Stomach (tissue), 4 donors: ENCODE data around the gene UBALD1.

ENCODE experiments used
- CTCF ChIP-seq, 7 experiments: fragments of 450-650 bp in 4 of 7; fragments of 200-600 bp in 3 of 7; sonication (generic) in 3 of 7; IDR thresholded peaks; one replicate each; pipeline ENCODE4 v1.5.1; 2016 to 2019; ENCODE audit warnings: antibody characterized with exemption in 7 of 7, control low read depth in 2 of 7, mild to moderate bottlenecking in 1 of 7
- POLR2A ChIP-seq, 4 donors: fragments of 450-650 bp; IDR thresholded peaks; one replicate each; pipeline ENCODE4 v1.6.1; 2016; ENCODE audit warnings: antibody characterized with exemption in 4 of 4, control low read depth in 2 of 4, mild to moderate bottlenecking in 1 of 4, moderate library complexity in 1 of 4

- TF ChIP-seq POLR2A (IDR thresholded peaks at IDR 0.05): no peak
- no peak for TF ChIP-seq CTCF (IDR thresholded peaks at IDR 0.05)
Measured at GRCh38 chr16:4572715-4573114, 42.0 kb downstream of the UBALD1 start.
